WI38 (cell line): ENCODE data around the gene POP4.

Source experiments
- H3K4me3 ChIP-seq: 2 replicates; pipeline ENCODE4 v1.5.1; 2011; ENCODE audit warnings: low read depth, mild to moderate bottlenecking, control low read depth, low read length
- TF ChIP-seq, protein P1 (sequence below): IDR thresholded peaks from 2 replicates; pipeline ENCODE4 v1.5.1; 2012; ENCODE audit warnings: low read depth, mild to moderate bottlenecking, control low read depth, low read length

The POP4 gene

DNA sequence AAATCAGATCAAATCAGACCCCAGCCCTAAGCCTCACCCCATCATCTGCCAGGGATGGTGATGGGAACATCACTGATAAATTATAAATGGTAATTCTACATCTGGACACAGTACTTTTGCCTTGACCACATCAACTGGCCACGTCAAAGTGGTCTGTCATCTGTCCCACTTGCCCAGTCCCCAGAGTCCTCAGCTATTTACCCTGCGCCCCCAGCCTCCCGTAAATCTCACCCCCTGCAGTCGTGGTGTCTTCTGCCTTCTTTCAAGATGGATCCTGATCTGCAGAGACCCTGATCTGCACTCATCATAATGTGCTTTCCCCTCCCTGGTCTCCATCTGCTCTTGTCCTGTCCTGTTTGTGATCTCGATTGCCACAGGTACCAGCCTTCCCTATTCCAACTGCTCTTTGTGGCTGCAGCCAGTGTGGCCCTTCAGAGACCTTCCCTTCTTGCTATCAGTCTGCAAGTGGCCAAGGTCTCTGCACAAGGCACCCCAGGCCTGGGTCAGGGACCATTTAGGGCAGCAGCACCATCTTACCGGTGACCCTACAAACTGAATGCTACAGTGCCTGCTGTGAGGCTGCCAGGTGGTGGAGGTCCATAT, 26.7 kb upstream of the POP4 start:
- H3K4me3 ChIP-seq = no peak overlapping the region
- TF ChIP-seq, protein P1, sequence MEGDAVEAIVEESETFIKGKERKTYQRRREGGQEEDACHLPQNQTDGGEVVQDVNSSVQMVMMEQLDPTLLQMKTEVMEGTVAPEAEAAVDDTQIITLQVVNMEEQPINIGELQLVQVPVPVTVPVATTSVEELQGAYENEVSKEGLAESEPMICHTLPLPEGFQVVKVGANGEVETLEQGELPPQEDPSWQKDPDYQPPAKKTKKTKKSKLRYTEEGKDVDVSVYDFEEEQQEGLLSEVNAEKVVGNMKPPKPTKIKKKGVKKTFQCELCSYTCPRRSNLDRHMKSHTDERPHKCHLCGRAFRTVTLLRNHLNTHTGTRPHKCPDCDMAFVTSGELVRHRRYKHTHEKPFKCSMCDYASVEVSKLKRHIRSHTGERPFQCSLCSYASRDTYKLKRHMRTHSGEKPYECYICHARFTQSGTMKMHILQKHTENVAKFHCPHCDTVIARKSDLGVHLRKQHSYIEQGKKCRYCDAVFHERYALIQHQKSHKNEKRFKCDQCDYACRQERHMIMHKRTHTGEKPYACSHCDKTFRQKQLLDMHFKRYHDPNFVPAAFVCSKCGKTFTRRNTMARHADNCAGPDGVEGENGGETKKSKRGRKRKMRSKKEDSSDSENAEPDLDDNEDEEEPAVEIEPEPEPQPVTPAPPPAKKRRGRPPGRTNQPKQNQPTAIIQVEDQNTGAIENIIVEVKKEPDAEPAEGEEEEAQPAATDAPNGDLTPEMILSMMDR = no peak

DNA sequence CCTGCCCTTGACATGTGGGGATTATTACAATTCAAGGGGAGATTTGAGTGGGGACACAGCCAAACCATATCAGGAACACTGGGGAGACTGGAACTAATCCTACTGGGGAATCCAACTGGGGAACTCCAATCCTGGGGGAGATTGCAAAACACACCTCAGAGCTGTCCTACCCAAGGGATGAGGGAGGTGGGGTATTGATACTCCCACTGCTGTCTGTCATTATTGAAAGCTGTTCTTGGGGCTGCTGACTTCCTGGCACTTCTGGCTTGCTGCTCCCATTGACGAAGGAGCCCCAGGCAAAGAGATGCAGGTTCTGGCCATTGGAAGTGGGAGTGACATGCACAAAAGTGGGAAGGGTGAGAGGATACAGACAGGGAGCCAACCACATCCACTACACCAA, 24.7 kb upstream of the POP4 start:
- no peak overlapping the region for H3K4me3 ChIP-seq
- TF ChIP-seq, protein P1 = no peak

DNA sequence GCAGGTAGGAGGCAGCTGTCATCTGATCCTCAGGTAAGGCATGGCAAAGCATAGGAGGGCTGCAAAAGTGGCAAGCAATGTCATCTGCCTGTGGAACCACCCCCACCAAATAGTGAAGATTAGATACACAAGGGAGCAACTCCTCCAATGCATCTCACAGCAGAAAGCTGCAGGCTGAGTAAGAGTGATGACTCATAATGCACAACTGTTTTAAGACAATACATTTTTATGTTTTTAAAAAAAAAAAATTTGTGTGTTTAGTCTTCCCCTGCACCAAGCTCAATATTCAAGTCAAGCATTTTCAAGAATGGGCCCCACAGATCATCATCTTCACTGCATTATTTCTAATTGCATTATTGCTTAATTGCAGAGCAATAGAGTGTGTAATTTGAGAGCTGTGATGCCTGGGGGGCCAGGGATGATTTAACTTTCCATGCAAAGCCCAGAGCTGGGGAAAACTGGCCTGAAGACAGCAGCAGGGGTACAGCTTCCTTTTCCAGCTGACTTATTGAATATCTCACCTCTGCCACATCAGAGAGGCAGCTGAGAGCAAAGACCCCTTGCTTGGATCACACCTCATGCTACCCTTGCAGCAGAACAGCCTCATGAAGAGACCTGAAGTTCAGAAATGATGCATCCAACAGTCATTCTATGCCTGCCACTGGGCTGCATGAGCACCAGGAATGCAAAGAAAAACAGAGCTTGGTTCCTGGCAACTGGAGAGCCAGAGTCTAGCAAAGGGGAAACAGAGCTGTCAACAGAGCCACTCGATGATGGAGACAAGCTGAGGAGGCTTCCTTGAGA, 22.7 kb upstream of the POP4 start:
- no peak overlapping the region for H3K4me3 ChIP-seq
- TF ChIP-seq, protein P1 = no peak

DNA sequence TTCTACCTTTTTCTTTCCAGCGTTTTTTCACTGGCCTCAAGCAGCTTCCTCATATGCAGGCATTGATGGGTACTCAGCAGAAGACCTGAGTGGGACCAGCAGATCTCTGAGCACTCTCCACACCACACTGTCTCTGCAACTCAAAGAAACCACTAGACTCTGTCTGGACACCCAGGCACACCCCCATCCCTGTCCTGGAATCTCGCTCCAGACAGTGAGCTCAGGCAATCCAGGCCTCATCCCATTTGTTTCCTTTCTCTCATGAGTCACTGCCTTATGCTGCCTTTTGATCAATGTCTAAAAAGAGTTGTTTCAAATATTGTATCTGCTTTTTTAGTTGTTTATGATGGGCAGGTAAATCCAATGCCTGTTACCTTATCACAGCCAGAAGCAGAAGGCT, 19.7 kb upstream of the POP4 start:
- TF ChIP-seq, protein P1 = no peak
- H3K4me3 ChIP-seq = no peak overlapping the region

DNA sequence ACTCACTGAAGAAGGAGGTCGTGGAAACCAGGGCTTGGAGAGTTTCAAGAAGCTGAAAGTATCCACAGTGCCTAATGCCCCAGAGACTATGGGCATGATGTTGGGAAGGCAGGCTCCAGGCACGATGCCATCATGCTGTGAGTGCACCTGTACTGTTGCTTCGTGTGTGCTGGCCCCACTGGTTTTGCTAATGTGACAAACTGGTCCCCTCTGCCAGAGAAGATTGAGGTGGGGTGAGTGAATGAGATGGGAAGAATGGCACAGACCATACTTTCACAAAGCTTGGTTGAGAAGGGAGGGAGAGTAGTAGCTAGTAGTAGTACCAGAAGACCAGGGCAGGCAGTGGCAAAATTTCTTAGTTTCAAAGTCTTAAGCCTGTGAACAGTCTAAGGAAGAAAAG, 19.0 kb upstream of the POP4 start:
- TF ChIP-seq, protein P1 = no peak

DNA sequence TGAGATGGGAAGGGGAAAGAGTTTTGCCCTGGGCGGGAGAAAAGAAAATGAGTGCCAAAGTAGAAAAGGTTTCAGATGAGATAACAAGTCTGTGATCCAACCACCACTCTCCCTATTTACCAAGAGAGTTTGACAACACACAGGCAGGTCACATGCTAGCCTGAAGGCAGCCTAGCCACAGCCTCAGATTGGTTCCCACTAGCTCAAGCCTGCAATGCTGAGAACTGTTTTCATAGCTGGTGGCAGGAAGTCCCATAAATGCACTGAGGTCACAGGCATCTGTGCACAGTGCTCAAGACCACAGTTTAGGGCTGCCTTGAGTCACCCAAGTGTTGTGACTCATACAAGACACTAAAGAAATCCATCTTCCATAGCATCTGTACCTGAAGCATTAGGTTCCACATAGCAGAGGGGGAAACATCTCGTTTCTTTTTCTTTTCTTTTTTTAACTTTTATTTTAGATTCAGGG, 18.5 kb upstream of the POP4 start:
- H3K4me3 ChIP-seq = no peak overlapping the region
- TF ChIP-seq, protein P1 = no peak

More for the DNA sequence above, 19.0 kb upstream of the POP4 start:
- H3K4me3 ChIP-seq = no peak overlapping the region

DNA sequence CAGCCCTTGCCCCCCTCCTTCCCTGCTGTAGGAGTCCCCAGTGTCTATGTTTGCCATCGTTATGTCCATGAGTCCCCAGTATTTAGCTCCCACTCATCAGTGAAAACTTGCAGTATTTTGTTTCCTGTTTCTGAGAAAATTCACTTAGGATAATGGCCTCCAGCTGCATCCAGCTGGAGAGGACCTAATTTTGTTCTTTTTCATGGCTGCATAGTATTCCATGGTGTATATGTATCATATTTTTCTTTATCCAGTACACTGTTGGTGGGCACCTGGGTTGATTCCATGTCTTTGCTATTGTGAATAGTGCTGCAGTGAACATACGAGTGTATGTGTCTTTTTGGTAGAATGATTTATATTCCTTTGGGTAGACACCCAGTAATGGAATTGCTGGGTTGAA, 18.0 kb upstream of the POP4 start:
- no peak overlapping the region for H3K4me3 ChIP-seq
- TF ChIP-seq, protein P1 = no peak
